K562 (cell line): ENCODE results near the gene STX1B. TPM values are rescaled to one million over a fixed set of nuclear protein-coding genes. Genes with fewer than 3 reads are reported as not detected.

ENCODE experiments used
- CREB3L1 ChIP-seq: fragments of 450-650 bp; IDR thresholded peaks from 2 replicates; pipeline ENCODE4 v1.6.1; 2014; ENCODE audit warnings: low read depth, mild to moderate bottlenecking, moderate library complexity, borderline replicate concordance
- CXXC5 ChIP-seq: fragments of 250-450 bp; sonication (Bioruptor Pico); IDR thresholded peaks from 2 replicates; pipeline ENCODE4 v1.8.0; 2022; ENCODE audit warnings: inconsistent platforms, mild to moderate bottlenecking, moderate library complexity
- FOXA3 ChIP-seq, 2 experiments: fragments of 450-650 bp in 1 of 2; sonication (generic) in 1 of 2; formaldehyde crosslinking; IDR thresholded peaks in 1 of 2; conservative IDR thresholded peaks in 1 of 2; 2 replicates each; pipeline versions ENCODE4 v1.4.0 to v1.8.0; 2020 to 2022; ENCODE audit warnings: mild to moderate bottlenecking in 2 of 2, missing genetic modification reagents in 1 of 2
- FOXM1 ChIP-seq, 2 experiments: fragments of 450-650 bp in 1 of 2; sonication (generic) in 1 of 2; formaldehyde crosslinking in 1 of 2; IDR thresholded peaks; 2 replicates each; pipeline versions ENCODE4 v1.6.1 to v1.9.0; 2017 to 2022; ENCODE audit warnings: low read depth in 2 of 2, mild to moderate bottlenecking in 2 of 2, missing genetic modification reagents in 1 of 2, moderate library complexity in 1 of 2
- HDAC3 ChIP-seq: fragments of 450-650 bp; IDR thresholded peaks from 2 replicates; pipeline ENCODE4 v1.6.1; 2018; ENCODE audit warnings: borderline replicate concordance, mild to moderate bottlenecking, moderate library complexity; ENCODE audit not compliant: partially characterized antibody
- HDAC8 ChIP-seq: fragments of 450-650 bp; IDR thresholded peaks from 2 replicates; pipeline ENCODE4 v1.6.1; 2016; ENCODE audit warnings: mild to moderate bottlenecking, missing genetic modification characterization, moderate library complexity, missing compliant biosample characterization
- LARP7 ChIP-seq: fragments of 450-650 bp; IDR thresholded peaks from 2 replicates; pipeline ENCODE4 v1.6.1; 2016
- MEIS2 ChIP-seq: fragments of 450-650 bp; IDR thresholded peaks from 2 replicates; pipeline ENCODE4 v1.6.1; 2014; ENCODE audit warnings: mild to moderate bottlenecking; ENCODE audit not compliant: partially characterized antibody
- RBBP5 ChIP-seq: fragments of 200-600 bp; sonication (generic); IDR thresholded peaks from 2 replicates; pipeline ENCODE4 v1.6.1; 2012; ENCODE audit warnings: borderline replicate concordance, mild to moderate bottlenecking, low read length, control low read depth, inconsistent platforms; ENCODE audit not compliant: insufficient read depth, poor library complexity, severe bottlenecking
- SREBF1 ChIP-seq: fragments of 150-350 bp; IDR thresholded peaks from 2 replicates; pipeline ENCODE4 v1.6.1; 2014; ENCODE audit warnings: antibody characterized with exemption, low read depth, low read length, borderline replicate concordance
- ZMIZ1 ChIP-seq, 2 experiments: fragments of 150-350 bp in 1 of 2; IDR thresholded peaks; 2 replicates each; pipeline ENCODE4 v1.6.1; 2012 to 2016; ENCODE audit warnings: low read depth in 2 of 2, low read length in 2 of 2, mild to moderate bottlenecking in 1 of 2, moderate library complexity in 1 of 2
- polyA plus RNA-seq, 8 experiments: library from polyadenylated mRNA; depleted of rRNA in 4 of 8; stranded (reverse) in 5 of 8; unstranded in 3 of 8; fragments of >200 nt; fragmentation: Nextera tagmentation in 2 of 8; fragmentation: Illumina TruSeq in 1 of 8; extraction: Ambion mirVana in 2 of 8; extraction: Trizol in 1 of 8; gene quantifications; 2 replicates each; pipeline versions ENCODE4 v1.2.1 to v1.2.3, GENCODE V29; 2011 to 2014; ENCODE audit warnings: inconsistent platforms in 1 of 8, missing spikeins in 1 of 8
- total RNA-seq, 7 experiments: library from RNA; depleted of rRNA in 6 of 7; stranded (reverse); fragments of >200 nt in 6 of 7; fragmentation: Illumina TruSeq in 2 of 7; extraction: Trizol in 2 of 7; gene quantifications; 2 replicates each; pipeline versions ENCODE4 v1.2.1 to v1.2.3, GENCODE V29; 2011 to 2021; ENCODE audit warnings: low replicate concordance in 1 of 7
- TF ChIP-seq, protein P1 (sequence below): sonication (generic); formaldehyde crosslinking; IDR thresholded peaks from 2 replicates; pipeline ENCODE4 v1.8.1; 2023; ENCODE audit warnings: missing genetic modification reagents, mild to moderate bottlenecking, borderline replicate concordance

Gene STX1B
- total and polyA plus RNA-seq, 9 of the 15 experiments (the other 6 are each of a cell fraction or from before 2014, with no cell fraction given) = 0.07 to 2.5 (median 0.86) TPM

DNA sequence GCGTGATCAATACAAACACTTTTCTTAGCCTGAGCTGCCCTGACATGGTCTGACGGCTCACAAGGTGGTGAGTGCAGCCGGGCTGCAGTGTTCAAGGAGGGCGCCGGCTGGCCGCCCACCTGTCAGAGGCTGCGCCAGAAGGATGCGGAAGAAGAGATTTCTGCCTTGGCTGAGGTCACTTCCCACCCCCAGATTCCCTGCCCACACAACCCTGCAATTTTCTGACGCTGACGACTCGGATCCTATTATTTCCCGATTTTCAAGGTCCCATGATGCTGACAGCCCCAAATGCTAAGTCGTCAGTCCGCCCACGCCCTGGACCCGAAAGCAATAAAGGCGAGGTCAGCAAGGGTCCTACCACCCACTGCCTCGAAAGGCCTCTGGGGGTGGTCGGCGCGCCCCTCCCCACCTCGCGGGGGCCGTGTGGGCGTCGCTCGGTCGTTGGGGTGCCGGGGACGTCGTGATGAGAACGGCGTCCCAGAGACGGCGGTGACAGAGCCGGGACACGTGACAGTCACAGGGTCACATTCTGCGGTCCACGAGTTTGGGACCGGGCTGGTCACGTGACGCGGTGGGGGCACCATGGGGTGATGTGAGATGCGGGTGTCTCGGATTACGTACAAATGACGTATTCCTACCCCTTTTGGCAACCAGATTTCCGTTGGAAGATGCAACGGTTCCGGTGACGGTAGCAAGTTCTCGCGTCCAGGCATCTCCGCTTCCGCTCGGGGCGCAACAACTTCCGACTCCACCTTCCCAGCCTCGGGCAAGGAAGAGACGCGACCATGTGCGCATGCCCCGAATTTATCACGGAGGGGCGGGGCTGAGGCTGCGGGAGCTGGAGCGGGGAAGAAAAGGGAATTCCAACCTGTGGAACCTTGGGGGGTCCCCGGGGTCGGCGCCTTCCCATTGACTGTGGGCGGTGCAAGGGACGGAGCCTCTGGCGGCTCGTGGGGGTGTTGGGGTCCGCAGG is 22.6 kb upstream of the STX1B start, which contains the start of gene STX4 (continued):
- TF ChIP-seq ZMIZ1 (IDR thresholded peaks at IDR 0.05; ENCODE audit: low read depth in 2 of 2, low read length in 2 of 2) = 0 out of 4 replicates have a peak, but pooled peaks of 1 of the 2 experiments have one; percentile 36
- TF ChIP-seq, protein P1, sequence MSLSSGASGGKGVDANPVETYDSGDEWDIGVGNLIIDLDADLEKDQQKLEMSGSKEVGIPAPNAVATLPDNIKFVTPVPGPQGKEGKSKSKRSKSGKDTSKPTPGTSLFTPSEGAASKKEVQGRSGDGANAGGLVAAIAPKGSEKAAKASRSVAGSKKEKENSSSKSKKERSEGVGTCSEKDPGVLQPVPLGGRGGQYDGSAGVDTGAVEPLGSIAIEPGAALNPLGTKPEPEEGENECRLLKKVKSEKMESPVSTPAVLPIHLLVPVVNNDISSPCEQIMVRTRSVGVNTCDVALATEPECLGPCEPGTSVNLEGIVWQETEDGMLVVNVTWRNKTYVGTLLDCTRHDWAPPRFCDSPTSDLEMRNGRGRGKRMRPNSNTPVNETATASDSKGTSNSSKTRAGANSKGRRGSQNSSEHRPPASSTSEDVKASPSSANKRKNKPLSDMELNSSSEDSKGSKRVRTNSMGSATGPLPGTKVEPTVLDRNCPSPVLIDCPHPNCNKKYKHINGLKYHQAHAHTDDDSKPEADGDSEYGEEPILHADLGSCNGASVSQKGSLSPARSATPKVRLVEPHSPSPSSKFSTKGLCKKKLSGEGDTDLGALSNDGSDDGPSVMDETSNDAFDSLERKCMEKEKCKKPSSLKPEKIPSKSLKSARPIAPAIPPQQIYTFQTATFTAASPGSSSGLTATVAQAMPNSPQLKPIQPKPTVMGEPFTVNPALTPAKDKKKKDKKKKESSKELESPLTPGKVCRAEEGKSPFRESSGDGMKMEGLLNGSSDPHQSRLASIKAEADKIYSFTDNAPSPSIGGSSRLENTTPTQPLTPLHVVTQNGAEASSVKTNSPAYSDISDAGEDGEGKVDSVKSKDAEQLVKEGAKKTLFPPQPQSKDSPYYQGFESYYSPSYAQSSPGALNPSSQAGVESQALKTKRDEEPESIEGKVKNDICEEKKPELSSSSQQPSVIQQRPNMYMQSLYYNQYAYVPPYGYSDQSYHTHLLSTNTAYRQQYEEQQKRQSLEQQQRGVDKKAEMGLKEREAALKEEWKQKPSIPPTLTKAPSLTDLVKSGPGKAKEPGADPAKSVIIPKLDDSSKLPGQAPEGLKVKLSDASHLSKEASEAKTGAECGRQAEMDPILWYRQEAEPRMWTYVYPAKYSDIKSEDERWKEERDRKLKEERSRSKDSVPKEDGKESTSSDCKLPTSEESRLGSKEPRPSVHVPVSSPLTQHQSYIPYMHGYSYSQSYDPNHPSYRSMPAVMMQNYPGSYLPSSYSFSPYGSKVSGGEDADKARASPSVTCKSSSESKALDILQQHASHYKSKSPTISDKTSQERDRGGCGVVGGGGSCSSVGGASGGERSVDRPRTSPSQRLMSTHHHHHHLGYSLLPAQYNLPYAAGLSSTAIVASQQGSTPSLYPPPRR (CRISPR knock-in tag) = peak; percentile 61; the same call in 1 of the 2 replicates
- no peak for TF ChIP-seq FOXM1 (IDR thresholded peaks at IDR 0.05; ENCODE audit: low read depth)
- TF ChIP-seq FOXM1 (CRISPR knock-in tag; IDR thresholded peaks at IDR 0.05; ENCODE audit: low read depth) = peak; percentile 52; the same call in 1 of the 2 replicates
- no peak for TF ChIP-seq HDAC3
- TF ChIP-seq LARP7 = no peak
- no peak for TF ChIP-seq RBBP5
- peak; percentile 64 for TF ChIP-seq MEIS2
- peak; percentile 74; the same call in 1 of the 2 replicates for TF ChIP-seq HDAC8 (tag)
- peak in 1 of 2 experiments; percentile 47; a peak in 1 of 4 replicates for TF ChIP-seq FOXA3 (CRISPR knock-in tag; conservative IDR thresholded peaks at IDR 0.05 in 1 of 2, IDR thresholded peaks at IDR 0.05 in 1 of 2)
- TF ChIP-seq SREBF1 = peak; percentile 97
- peak; percentile 90 for TF ChIP-seq CREB3L1
- peak; percentile 98 for TF ChIP-seq CXXC5
